Epithelial cell of esophagus (primary cell): Measurements from ENCODE around the gene RNF123.
"Not testable (repeated sequence)": the region's sequence is repeated elsewhere in the genome, so short reads cannot be mapped to it uniquely, and the experiment has no call there.

ENCODE experiments used
- DNase-seq: peaks from one replicate; pipeline ENCODE4 v3.0.0; 2010; ENCODE audit warnings: low read depth
- H3K4me3 ChIP-seq: 2 replicates; pipeline ENCODE4 v1.5.1; 2011; ENCODE audit warnings: mild to moderate bottlenecking, low read length, control low read depth
- TF ChIP-seq, protein P1 (sequence below): IDR thresholded peaks from 2 replicates; pipeline ENCODE4 v1.5.1; 2011; ENCODE audit warnings: low read depth, mild to moderate bottlenecking, low read length, control low read depth, inconsistent platforms; ENCODE audit not compliant: insufficient read depth; ENCODE audit errors: missing control alignments

Gene RNF123

DNA sequence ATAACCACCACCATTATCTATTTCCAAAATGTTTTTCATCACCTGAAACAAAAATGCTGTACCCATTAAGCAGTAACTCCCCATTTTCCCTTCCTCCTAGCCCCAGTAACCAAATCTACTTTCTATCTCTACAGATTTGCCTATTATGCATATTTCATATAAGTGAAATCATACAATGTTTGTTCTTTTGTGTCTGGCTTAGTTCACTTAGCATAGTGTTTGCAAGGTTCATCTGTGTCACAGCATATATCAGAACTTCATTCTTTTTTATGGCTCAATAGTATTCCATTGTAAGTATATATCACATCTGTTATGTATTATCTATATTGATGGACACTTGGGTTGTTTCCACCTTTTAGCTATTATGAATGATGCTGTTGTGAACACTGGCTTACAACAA is 51.1 kb downstream of the RNF123 start:
- no peak for DNase-seq
- TF ChIP-seq, protein P1, sequence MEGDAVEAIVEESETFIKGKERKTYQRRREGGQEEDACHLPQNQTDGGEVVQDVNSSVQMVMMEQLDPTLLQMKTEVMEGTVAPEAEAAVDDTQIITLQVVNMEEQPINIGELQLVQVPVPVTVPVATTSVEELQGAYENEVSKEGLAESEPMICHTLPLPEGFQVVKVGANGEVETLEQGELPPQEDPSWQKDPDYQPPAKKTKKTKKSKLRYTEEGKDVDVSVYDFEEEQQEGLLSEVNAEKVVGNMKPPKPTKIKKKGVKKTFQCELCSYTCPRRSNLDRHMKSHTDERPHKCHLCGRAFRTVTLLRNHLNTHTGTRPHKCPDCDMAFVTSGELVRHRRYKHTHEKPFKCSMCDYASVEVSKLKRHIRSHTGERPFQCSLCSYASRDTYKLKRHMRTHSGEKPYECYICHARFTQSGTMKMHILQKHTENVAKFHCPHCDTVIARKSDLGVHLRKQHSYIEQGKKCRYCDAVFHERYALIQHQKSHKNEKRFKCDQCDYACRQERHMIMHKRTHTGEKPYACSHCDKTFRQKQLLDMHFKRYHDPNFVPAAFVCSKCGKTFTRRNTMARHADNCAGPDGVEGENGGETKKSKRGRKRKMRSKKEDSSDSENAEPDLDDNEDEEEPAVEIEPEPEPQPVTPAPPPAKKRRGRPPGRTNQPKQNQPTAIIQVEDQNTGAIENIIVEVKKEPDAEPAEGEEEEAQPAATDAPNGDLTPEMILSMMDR, result no peak
- no peak overlapping the region for H3K4me3 ChIP-seq

DNA sequence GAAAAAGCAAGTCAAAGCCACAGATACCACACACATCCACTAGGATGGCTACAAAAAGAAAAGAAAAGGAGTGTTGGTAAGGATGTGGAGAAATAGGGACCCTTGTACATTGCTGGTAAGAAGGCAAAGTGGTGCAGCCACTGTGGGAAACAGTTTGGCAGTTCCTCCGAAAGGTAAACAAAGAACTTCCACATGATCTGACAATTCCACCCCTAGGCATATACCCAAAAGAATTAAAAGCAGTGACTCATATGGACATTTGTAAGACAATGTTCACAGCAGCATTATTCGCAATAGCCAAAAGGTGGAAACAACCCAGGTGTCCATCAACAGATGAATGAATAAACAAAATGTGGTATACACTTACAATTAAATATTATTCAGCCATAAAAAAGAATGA is 56.6 kb downstream of the RNF123 start:
- DNase-seq, result peak; percentile 90
- H3K4me3 ChIP-seq, result no peak overlapping the region
- TF ChIP-seq, protein P1, result no peak

DNA sequence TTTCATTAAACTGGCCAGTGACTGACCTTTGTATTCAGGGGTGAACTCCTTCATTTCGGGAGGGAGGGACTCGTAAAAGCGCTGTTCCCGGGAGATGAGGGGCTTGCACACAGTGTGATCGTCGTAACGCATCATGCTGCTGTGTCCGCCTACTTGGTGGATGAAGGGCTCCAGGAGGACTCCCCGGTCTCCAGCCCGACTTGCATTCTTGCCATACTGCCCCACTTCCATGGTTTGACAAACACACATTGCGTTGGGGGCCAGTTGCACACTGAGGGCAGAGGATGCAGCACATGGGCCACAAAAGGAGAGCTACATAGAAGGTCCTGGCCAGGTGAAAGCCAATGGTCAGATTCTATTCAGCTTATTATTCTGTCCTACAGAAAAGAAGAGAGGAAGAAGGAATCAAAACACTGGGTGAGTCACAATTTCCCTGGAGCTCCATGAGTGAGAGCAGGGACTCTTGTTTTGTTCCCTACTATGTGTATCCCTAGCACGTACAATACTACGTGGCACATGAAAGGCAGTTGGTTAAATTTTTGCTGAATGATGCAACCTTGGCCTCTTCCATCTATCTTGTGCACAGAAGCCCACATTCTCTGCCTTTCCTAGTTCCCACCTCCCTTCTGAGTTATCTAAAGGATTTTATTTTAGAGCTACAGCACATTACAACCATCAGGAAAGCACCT is 58.6 kb downstream of the RNF123 start:
- TF ChIP-seq, protein P1, result no peak
- no peak overlapping the region for H3K4me3 ChIP-seq
- DNase-seq, result peak; percentile 82

DNA sequence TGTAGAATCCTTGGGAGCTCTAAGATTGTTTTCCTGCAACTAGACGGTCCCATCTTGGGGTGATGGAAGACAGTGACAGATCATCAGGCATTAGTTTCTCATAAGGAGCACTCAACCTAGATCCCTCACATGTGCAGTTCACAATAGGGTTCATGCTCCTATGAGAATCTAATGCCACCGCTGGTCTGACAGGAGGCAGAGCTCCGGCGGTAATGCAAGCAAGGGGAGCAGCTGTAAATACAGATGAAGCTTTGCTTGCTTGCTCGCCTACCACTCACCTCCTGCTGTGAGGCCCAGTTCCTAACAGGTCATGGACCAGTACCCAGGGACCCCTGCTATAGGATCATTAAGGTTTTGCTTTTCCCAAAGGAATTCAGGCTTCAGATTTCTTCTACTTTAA is 59.5 kb downstream of the RNF123 start:
- not testable (repeated sequence) for H3K4me3 ChIP-seq, DNase-seq

DNA sequence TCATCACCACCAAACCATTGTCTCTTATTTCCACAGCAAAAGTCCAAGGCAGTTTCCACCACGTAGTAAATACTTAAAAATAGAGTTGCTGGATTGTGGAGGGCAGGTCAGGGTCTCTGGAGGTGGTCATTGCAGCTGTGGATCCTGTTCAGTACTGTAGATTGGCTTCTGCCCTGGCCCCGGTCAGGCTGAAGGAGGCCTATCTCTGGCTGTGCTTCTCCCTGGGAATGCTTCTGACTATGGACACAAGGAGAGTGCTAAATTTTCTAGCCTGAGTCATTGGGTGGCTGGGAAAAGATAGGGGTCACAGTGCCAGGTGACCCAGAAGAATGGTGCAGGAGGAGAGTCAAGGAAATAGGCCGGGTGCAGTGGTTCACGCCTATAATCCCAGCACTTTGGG is 60.7 kb downstream of the RNF123 start:
- no peak overlapping the region for H3K4me3 ChIP-seq
- TF ChIP-seq, protein P1, result no peak
- DNase-seq, result no peak

DNA sequence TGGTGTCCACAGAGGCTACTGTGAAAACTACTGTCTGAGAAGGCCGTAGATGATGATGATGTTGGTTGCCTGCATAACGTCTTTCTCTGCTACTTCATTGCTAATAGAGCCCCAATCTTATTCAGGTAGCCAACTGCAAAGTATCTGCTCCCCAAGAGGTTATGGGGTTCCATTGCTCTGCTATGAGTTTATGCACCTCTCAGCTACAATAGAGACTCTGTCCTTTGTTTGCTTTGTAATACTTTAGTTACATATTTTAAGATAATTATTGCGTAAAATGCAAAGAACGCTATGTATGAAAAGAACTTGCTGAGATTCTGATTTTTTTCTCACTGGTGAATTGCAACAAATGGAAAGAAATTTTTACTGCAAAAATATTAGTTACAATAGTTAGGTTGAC is 62.1 kb downstream of the RNF123 start:
- TF ChIP-seq, protein P1, result no peak
- H3K4me3 ChIP-seq, result no peak overlapping the region
- DNase-seq, result no peak

DNA sequence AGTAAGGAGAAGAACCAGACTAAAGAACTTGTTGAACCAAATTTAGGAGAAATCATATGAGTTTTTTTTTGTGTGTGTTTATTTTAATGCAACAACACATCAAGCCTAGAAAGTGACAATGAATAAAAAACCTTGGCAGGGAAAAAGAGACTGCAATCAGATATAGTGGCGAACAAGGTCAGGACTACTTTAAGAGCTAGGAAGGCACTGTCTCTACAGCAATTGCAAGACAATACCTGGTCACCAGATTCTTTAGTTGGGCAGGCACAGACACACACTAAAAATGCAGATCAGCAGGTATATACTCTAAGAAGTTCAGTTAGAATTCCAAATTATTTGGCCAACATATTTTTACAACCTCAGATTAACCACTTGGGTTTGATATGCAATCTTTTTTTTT is 65.2 kb downstream of the RNF123 start:
- TF ChIP-seq, protein P1, result no peak
- DNase-seq, result peak; percentile 4
- no peak overlapping the region for H3K4me3 ChIP-seq
